Brain microvascular endothelial cell (primary cell): Measurements from ENCODE around the gene CABYR.

Source experiments
- DNase-seq: peaks from one replicate; pipeline ENCODE4 v3.0.0-alpha.2; 2020
- H3K27ac ChIP-seq: fragments of 250-450 bp; sonication (Bioruptor Pico); 2 replicates; pipeline ENCODE4 v1.5.1; 2020; ENCODE audit warnings: mild to moderate bottlenecking, moderate library complexity
- H3K27me3 ChIP-seq: fragments of 250-450 bp; sonication (Bioruptor Pico); replicated peaks from 2 replicates; pipeline ENCODE4 v1.5.1; 2020; ENCODE audit warnings: mild to moderate bottlenecking
- H3K36me3 ChIP-seq: fragments of 250-450 bp; sonication (Bioruptor Pico); replicated peaks from 2 replicates; pipeline ENCODE4 v1.5.1; 2020; ENCODE audit warnings: mild to moderate bottlenecking
- H3K4me3 ChIP-seq: 2 replicates; pipeline ENCODE4 v1.5.1; 2011; ENCODE audit warnings: low read depth, mild to moderate bottlenecking, control low read depth, low read length, moderate library complexity
- CTCF ChIP-seq: IDR thresholded peaks from 2 replicates; pipeline ENCODE4 v1.5.1; 2011; ENCODE audit warnings: low read depth, mild to moderate bottlenecking, moderate library complexity, low read length, control low read depth, inconsistent platforms; ENCODE audit errors: missing control alignments
- in situ Hi-C: cut with HindIII; loops from 2 replicates; pipeline ENCODE4 v1.10.0; 2017; ENCODE audit warnings: low sequenced_read_pairs, low pct_ligation_motif_present

The CABYR gene

GRCh38 chr18:24160086-24160485 lies 21.2 kb downstream of the CABYR start:
- no peaks in the 10 kb centered on the region for H3K27me3 ChIP-seq
- no peak for DNase-seq
- H3K4me3 ChIP-seq: no peak overlapping the region
- no peak for TF ChIP-seq CTCF
- in situ Hi-C loops: no loop called here
- no peak overlapping the region for H3K27ac ChIP-seq
- H3K36me3 ChIP-seq: no peaks in the 10 kb centered on the region

GRCh38 chr18:24161304-24161703 lies 22.4 kb downstream of the CABYR start:
- in situ Hi-C loops: no loop called here

GRCh38 chr18:24168496-24168895 lies 29.6 kb downstream of the CABYR start:
- in situ Hi-C loops: no loop called here
- DNase-seq: no peak
- H3K36me3 ChIP-seq: no peaks in the 10 kb centered on the region
- no peak overlapping the region for H3K27ac ChIP-seq
- H3K4me3 ChIP-seq: no peak overlapping the region
- TF ChIP-seq CTCF: no peak
- H3K27me3 ChIP-seq: no peaks in the 10 kb centered on the region

More at GRCh38 chr18:24161304-24161703, 22.4 kb downstream of the CABYR start:
- no peak overlapping the region for H3K27ac ChIP-seq
- no peak for DNase-seq
- no peaks in the 10 kb centered on the region for H3K27me3 ChIP-seq
- H3K4me3 ChIP-seq: no peak overlapping the region
- TF ChIP-seq CTCF: no peak
- H3K36me3 ChIP-seq: no peaks in the 10 kb centered on the region

- H3K27me3 ChIP-seq: no peaks in the 10 kb centered on the region
- H3K4me3 ChIP-seq: no peak overlapping the region
- no peak overlapping the region for H3K27ac ChIP-seq
- in situ Hi-C loops: no loop called here
- no peaks in the 10 kb centered on the region for H3K36me3 ChIP-seq
- no peak for TF ChIP-seq CTCF
- no peak for DNase-seq
Observed at GRCh38 chr18:24170360-24170759, 31.5 kb downstream of the CABYR start.

- Histone ChIP-seq H3K4me3 (no peak overlapping the region), H3K36me3 (no peaks in the 10 kb centered on the region), H3K27ac (no peak overlapping the region), H3K27me3 (no peaks in the 10 kb centered on the region)
- no peak for DNase-seq
- no peak for TF ChIP-seq CTCF
- in situ Hi-C loops: no loop called here
Observed at GRCh38 chr18:24173997-24174396, 35.1 kb downstream of the CABYR start.

- Histone ChIP-seq H3K27me3 (no peaks in the 10 kb centered on the region), H3K36me3 (no peaks in the 10 kb centered on the region), H3K27ac (no peak overlapping the region), H3K4me3 (no peak overlapping the region)
- peak; percentile 44 for DNase-seq
- in situ Hi-C loops: no loop called here
- peak; percentile 90 for TF ChIP-seq CTCF
Observed at GRCh38 chr18:24176727-24177416, 38.0 kb downstream of the CABYR start.
